ENCODE data around the gene ERFE. TPM values are rescaled to one million over a fixed set of nuclear protein-coding genes. Genes with fewer than 3 reads are reported as not detected.
A peak's percentile ranks its signal among the peaks of the same experiment; 100 is the strongest.

Gene ERFE
- total RNA-seq, 1 experiment from 2014 or later = 4.5 TPM

DNA sequence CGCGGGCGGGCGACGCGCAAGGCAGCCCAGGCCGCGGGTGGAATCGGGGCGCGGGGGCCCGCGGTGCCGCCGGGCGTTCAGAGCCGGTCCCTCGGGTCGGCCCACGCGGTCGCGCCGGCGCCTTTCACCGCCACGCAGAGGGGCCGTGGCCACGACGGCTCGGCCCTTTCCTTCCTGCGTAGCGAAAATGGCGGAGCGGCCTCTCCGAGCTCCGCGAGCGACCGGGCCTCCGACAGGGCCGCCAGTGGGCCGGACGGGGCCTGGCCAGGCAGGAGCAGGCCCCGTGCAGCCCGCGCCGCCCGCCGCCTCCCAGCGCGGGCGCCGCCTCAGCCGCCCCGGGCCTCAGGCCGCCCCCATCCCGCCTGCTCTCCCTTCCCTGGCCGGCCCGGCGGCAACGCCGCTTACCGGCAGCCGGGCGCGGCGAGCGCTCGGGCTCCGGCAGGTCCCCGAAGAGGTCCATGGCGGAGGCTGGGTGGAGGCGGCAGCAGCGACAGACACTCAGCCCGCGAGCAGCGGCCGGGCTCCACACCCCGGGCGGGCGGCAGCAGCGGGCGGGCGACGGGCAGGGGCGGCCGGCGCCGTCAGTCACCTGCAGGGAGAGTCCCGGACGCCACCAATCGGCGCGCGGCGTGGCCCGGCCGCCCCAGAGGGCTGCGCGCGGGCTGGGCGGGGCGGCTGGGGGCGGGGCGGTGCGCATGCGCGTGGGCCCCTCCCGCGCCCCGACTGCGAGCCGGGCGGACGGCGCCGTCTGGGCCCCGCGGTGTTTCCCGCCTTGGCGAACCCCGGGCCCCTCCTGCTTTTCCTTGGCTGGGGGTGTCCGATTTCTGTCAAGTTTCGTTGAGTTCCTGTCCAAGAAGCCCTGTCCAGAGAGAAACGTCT lies 44.6 kb downstream of the ERFE start, which contains the start of gene ILKAP (continued):
- TF ChIP-seq, protein P1, sequence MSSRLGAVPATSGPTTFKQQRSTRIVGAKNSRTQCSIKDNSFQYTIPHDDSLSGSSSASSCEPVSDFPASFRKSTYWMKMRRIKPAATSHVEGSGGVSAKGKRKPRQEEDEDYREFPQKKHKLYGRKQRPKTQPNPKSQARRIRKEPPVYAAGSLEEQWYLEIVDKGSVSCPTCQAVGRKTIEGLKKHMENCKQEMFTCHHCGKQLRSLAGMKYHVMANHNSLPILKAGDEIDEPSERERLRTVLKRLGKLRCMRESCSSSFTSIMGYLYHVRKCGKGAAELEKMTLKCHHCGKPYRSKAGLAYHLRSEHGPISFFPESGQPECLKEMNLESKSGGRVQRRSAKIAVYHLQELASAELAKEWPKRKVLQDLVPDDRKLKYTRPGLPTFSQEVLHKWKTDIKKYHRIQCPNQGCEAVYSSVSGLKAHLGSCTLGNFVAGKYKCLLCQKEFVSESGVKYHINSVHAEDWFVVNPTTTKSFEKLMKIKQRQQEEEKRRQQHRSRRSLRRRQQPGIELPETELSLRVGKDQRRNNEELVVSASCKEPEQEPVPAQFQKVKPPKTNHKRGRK (CRISPR knock-in tag; IDR thresholded peaks at IDR 0.05; ENCODE audit: borderline replicate concordance) = no peak
- TF ChIP-seq GABPB1 (CRISPR knock-in tag; IDR thresholded peaks at IDR 0.05) (no peak), ZNF317 (CRISPR knock-in tag; IDR thresholded peaks at IDR 0.05; ENCODE audit: borderline replicate concordance, low read depth) (no peak), ZNF671 (CRISPR knock-in tag; IDR thresholded peaks at IDR 0.05) (no peak), SP1 (CRISPR knock-in tag; conservative IDR thresholded peaks at IDR 0.05) (peak; percentile 79), PRRX2 (CRISPR knock-in tag; IDR thresholded peaks at IDR 0.05) (no peak), FOXP1 (CRISPR knock-in tag; IDR thresholded peaks at IDR 0.05; ENCODE audit: borderline replicate concordance) (peak; percentile 6; the same call in 1 of the 2 replicates), TP53 (CRISPR knock-in tag; IDR thresholded peaks at IDR 0.05) (no peak), ETV6 (CRISPR knock-in tag; IDR thresholded peaks at IDR 0.05) (no peak), ZNF416 (CRISPR knock-in tag; IDR thresholded peaks at IDR 0.05) (no peak), EMX1 (CRISPR knock-in tag; IDR thresholded peaks at IDR 0.05) (no peak), ZNF232 (CRISPR knock-in tag; IDR thresholded peaks at IDR 0.05) (no peak), FOXK1 (CRISPR knock-in tag; IDR thresholded peaks at IDR 0.05) (peak; percentile 19; the same call in 1 of the 2 replicates), GTF2I (CRISPR knock-in tag; conservative IDR thresholded peaks at IDR 0.05) (no peak), SOX15 (CRISPR knock-in tag; IDR thresholded peaks at IDR 0.05) (no peak), CBFB (CRISPR knock-in tag; IDR thresholded peaks at IDR 0.05; ENCODE audit: low read depth) (no peak), NR3C1 (CRISPR knock-in tag; conservative IDR thresholded peaks at IDR 0.05; ENCODE audit: low read depth) (no peak), MYBL2 (CRISPR knock-in tag; IDR thresholded peaks at IDR 0.05) (peak; percentile 53; the same call in 1 of the 2 replicates), ZNF263 (CRISPR knock-in tag; IDR thresholded peaks at IDR 0.05; ENCODE audit: low read depth) (no peak), RORB (CRISPR knock-in tag; IDR thresholded peaks at IDR 0.05) (no peak)
- TF ChIP-seq, protein P2, sequence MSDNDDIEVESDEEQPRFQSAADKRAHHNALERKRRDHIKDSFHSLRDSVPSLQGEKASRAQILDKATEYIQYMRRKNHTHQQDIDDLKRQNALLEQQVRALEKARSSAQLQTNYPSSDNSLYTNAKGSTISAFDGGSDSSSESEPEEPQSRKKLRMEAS (CRISPR knock-in tag; IDR thresholded peaks at IDR 0.05) = peak; percentile 59; the same call in 1 of the 2 replicates
- TF ChIP-seq, protein P3, sequence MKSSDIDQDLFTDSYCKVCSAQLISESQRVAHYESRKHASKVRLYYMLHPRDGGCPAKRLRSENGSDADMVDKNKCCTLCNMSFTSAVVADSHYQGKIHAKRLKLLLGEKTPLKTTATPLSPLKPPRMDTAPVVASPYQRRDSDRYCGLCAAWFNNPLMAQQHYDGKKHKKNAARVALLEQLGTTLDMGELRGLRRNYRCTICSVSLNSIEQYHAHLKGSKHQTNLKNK (CRISPR knock-in tag; IDR thresholded peaks at IDR 0.05) = no peak
- TF ChIP-seq, protein P4, sequence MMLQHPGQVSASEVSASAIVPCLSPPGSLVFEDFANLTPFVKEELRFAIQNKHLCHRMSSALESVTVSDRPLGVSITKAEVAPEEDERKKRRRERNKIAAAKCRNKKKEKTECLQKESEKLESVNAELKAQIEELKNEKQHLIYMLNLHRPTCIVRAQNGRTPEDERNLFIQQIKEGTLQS (CRISPR knock-in tag; conservative IDR thresholded peaks at IDR 0.05) = no peak
- TF ChIP-seq, protein P5, sequence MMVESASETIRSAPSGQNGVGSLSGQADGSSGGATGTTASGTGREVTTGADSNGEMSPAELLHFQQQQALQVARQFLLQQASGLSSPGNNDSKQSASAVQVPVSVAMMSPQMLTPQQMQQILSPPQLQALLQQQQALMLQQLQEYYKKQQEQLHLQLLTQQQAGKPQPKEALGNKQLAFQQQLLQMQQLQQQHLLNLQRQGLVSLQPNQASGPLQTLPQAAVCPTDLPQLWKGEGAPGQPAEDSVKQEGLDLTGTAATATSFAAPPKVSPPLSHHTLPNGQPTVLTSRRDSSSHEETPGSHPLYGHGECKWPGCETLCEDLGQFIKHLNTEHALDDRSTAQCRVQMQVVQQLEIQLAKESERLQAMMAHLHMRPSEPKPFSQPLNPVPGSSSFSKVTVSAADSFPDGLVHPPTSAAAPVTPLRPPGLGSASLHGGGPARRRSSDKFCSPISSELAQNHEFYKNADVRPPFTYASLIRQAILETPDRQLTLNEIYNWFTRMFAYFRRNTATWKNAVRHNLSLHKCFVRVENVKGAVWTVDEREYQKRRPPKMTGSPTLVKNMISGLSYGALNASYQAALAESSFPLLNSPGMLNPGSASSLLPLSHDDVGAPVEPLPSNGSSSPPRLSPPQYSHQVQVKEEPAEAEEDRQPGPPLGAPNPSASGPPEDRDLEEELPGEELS (CRISPR knock-in tag; IDR thresholded peaks at IDR 0.05) = peak; percentile 25; the same call in 1 of the 2 replicates
- TF ChIP-seq, protein P6, sequence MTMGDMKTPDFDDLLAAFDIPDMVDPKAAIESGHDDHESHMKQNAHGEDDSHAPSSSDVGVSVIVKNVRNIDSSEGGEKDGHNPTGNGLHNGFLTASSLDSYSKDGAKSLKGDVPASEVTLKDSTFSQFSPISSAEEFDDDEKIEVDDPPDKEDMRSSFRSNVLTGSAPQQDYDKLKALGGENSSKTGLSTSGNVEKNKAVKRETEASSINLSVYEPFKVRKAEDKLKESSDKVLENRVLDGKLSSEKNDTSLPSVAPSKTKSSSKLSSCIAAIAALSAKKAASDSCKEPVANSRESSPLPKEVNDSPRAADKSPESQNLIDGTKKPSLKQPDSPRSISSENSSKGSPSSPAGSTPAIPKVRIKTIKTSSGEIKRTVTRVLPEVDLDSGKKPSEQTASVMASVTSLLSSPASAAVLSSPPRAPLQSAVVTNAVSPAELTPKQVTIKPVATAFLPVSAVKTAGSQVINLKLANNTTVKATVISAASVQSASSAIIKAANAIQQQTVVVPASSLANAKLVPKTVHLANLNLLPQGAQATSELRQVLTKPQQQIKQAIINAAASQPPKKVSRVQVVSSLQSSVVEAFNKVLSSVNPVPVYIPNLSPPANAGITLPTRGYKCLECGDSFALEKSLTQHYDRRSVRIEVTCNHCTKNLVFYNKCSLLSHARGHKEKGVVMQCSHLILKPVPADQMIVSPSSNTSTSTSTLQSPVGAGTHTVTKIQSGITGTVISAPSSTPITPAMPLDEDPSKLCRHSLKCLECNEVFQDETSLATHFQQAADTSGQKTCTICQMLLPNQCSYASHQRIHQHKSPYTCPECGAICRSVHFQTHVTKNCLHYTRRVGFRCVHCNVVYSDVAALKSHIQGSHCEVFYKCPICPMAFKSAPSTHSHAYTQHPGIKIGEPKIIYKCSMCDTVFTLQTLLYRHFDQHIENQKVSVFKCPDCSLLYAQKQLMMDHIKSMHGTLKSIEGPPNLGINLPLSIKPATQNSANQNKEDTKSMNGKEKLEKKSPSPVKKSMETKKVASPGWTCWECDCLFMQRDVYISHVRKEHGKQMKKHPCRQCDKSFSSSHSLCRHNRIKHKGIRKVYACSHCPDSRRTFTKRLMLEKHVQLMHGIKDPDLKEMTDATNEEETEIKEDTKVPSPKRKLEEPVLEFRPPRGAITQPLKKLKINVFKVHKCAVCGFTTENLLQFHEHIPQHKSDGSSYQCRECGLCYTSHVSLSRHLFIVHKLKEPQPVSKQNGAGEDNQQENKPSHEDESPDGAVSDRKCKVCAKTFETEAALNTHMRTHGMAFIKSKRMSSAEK (CRISPR knock-in tag; IDR thresholded peaks at IDR 0.05; ENCODE audit: borderline replicate concordance) = no peak
- TF ChIP-seq, protein P7, sequence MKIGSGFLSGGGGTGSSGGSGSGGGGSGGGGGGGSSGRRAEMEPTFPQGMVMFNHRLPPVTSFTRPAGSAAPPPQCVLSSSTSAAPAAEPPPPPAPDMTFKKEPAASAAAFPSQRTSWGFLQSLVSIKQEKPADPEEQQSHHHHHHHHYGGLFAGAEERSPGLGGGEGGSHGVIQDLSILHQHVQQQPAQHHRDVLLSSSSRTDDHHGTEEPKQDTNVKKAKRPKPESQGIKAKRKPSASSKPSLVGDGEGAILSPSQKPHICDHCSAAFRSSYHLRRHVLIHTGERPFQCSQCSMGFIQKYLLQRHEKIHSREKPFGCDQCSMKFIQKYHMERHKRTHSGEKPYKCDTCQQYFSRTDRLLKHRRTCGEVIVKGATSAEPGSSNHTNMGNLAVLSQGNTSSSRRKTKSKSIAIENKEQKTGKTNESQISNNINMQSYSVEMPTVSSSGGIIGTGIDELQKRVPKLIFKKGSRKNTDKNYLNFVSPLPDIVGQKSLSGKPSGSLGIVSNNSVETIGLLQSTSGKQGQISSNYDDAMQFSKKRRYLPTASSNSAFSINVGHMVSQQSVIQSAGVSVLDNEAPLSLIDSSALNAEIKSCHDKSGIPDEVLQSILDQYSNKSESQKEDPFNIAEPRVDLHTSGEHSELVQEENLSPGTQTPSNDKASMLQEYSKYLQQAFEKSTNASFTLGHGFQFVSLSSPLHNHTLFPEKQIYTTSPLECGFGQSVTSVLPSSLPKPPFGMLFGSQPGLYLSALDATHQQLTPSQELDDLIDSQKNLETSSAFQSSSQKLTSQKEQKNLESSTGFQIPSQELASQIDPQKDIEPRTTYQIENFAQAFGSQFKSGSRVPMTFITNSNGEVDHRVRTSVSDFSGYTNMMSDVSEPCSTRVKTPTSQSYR (CRISPR knock-in tag; IDR thresholded peaks at IDR 0.05) = no peak

All from WTC11 (cell line).